Fibroblast of peridontal ligament (primary cell): ENCODE measurements around the gene UGT2A3.

Source experiments
- DNase-seq: peaks from one replicate; pipeline ENCODE4 v3.0.0-alpha.2; 2010; ENCODE audit errors: extremely low read depth

The UGT2A3 gene

GRCh38 chr4:68912807-68913206 lies 38.8 kb downstream of the UGT2A3 start:
- DNase-seq, result no peak

GRCh38 chr4:68909385-68909784 lies 42.2 kb downstream of the UGT2A3 start:
- DNase-seq, result no peak

GRCh38 chr4:68907788-68908700 lies 43.6 kb downstream of the UGT2A3 start:
- DNase-seq, result no peak

GRCh38 chr4:68907245-68907644 lies 44.4 kb downstream of the UGT2A3 start:
- DNase-seq, result no peak

- DNase-seq, result no peak
These were observed 44.8 kb downstream of the UGT2A3 start for GRCh38 chr4:68906780-68907137.

- no peak for DNase-seq
These were observed 45.4 kb downstream of the UGT2A3 start for GRCh38 chr4:68905939-68906779.

GRCh38 chr4:68905598-68905938 lies 46.0 kb downstream of the UGT2A3 start:
- DNase-seq, result no peak

- DNase-seq, result no peak
These were observed 46.8 kb downstream of the UGT2A3 start for GRCh38 chr4:68904786-68905185.

GRCh38 chr4:68896749-68897148 lies 54.9 kb downstream of the UGT2A3 start:
- DNase-seq, result no peak

GRCh38 chr4:68895561-68896198 lies 55.9 kb downstream of the UGT2A3 start:
- no peak for DNase-seq

- no peak for DNase-seq
These were observed 58.7 kb downstream of the UGT2A3 start for GRCh38 chr4:68892861-68893260.

GRCh38 chr4:68891678-68892077 lies 59.9 kb downstream of the UGT2A3 start:
- DNase-seq, result no peak

- no peak for DNase-seq
These were observed 66.1 kb downstream of the UGT2A3 start for GRCh38 chr4:68885545-68885944.

- DNase-seq, result no peak
These were observed 67.7 kb downstream of the UGT2A3 start for GRCh38 chr4:68883870-68884269.
